Measurements from ENCODE around the gene RSPH1. TPM values are rescaled to one million over a fixed set of nuclear protein-coding genes. Genes with fewer than 3 reads are reported as not detected.

Gene RSPH1
- total and polyA plus RNA-seq, 8 donors = 0.37 to 8.9 (median 1.8) TPM; not detected in 1

GRCh38 chr21:42500225-42500624, 4.2 kb upstream of the RSPH1 start:
- WGBS, 5 donors = 75 to 83% (median 80%) methylated on average over 4 of the region's 4 CpGs
- no peak for TF ChIP-seq CTCF (IDR thresholded peaks at IDR 0.05)
- no peak for TF ChIP-seq EP300 (IDR thresholded peaks at IDR 0.05)
- TF ChIP-seq POLR2AphosphoS5 (IDR thresholded peaks at IDR 0.05) = no peak
- no peak for TF ChIP-seq POLR2A (IDR thresholded peaks at IDR 0.05)
- DNase-seq = no peak
- intact Hi-C loops (cut with DNase I; ENCODE audit: low total_unique reads) = no loop called here
- H3K9me3 ChIP-seq = no peaks in the 10 kb centered on the region
- no peaks in the 10 kb centered on the region for H3K27me3 ChIP-seq
- no peaks in the 10 kb centered on the region for H3K36me3 ChIP-seq
- H3K4me3 ChIP-seq = no peak overlapping the region
- peaks cover 11 to 25% (median 18%) of the 10 kb centered on the region in 4 donors for H3K4me1 ChIP-seq
- peak overlapping the region in 1 of 5 donors; percentile 43 for H3K27ac ChIP-seq

DNA sequence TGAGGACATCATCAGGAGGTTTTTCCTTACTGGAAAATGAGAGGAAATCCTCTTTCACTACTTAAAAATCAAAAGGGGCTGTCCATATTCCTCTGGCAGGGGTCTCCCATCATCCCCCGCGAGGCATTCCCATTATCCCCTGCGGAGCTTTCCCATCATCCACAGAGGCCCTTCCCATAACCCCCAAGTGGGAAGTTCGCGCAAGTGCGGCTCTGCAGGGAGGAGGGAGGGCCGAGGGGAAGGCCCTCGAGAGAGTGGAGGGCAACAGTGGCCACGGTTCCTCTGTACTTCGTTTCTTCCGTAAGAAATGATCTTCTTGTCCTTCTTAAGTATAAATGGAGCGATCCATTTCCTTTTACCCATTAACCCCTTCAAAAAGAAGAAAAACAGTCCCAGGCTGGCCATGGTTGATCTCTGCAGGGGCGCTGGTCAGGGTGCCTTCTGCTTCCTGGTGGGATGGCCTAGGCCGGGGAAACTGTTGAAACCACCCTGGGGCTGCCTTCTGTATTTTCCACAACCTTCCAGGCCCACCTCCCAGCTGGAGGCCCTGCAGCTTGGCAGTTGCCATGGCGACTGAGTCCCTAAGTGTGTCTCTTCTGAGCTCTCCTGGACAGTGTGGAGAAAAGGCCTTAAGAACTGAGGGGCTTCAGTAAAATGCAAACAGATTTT, 3.6 kb upstream of the RSPH1 start:
- intact Hi-C loops (cut with DNase I; ENCODE audit: low total_unique reads) = no loop called here
- no peaks in the 10 kb centered on the region for H3K36me3 ChIP-seq
- no peak for TF ChIP-seq CTCF (IDR thresholded peaks at IDR 0.05)
- TF ChIP-seq EP300 (IDR thresholded peaks at IDR 0.05) = no peak
- TF ChIP-seq POLR2A (IDR thresholded peaks at IDR 0.05) = no peak
- TF ChIP-seq POLR2AphosphoS5 (IDR thresholded peaks at IDR 0.05) = no peak
- no peaks in the 10 kb centered on the region for H3K27me3 ChIP-seq
- peaks cover 11 to 30% (median 20%) of the 10 kb centered on the region in 4 donors for H3K4me1 ChIP-seq
- WGBS, 5 donors = 82 to 91% (median 88%) methylated on average over 15 of the region's 15 CpGs
- no peaks in the 10 kb centered on the region for H3K9me3 ChIP-seq
- DNase-seq = no peak
- no peak overlapping the region for H3K27ac ChIP-seq
- H3K4me3 ChIP-seq = no peak overlapping the region

- no peak overlapping the region for H3K27ac ChIP-seq
- intact Hi-C loops (cut with DNase I; ENCODE audit: low total_unique reads) = no loop called here
Measured at GRCh38 chr21:42498012-42498411, 2.0 kb upstream of the RSPH1 start.

DNA sequence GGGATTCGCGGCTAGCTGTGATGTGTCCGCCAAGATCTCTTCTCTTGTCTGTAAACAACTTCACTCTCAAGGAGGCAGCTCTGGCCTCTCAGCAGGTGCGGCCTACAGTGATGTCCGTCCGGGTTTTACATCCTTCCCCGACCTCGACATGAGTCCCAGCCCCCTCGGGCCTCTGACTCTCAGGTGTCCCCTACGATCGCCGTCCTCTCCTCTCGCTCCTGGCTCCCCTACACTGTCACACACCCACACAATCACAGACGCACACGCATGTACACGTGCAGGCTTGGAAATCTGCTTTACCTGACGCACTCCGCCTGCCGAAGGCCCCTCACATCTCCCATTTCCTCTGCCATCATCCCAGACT, 797 bp upstream of the RSPH1 start:
- DNase-seq = peak in 1 of 2 donors; percentile 76
- H3K36me3 ChIP-seq = no peaks in the 10 kb centered on the region
- TF ChIP-seq POLR2AphosphoS5 (IDR thresholded peaks at IDR 0.05) (no peak), CTCF (IDR thresholded peaks at IDR 0.05) (no peak), POLR2A (IDR thresholded peaks at IDR 0.05) (no peak), EP300 (IDR thresholded peaks at IDR 0.05) (no peak)
- no peaks in the 10 kb centered on the region for H3K27me3 ChIP-seq
- peak overlapping the region; percentile 62 to 68 (median 64) for H3K4me3 ChIP-seq
- H3K27ac ChIP-seq = peak overlapping the region; percentile 86 to 95 (median 88)
- 10 to 24% (median 20%) methylated on average over 19 of the region's 19 CpGs for WGBS, 5 donors
- intact Hi-C loops (cut with DNase I; ENCODE audit: low total_unique reads) = no loop called here
- H3K9me3 ChIP-seq = no peaks in the 10 kb centered on the region
- H3K4me1 ChIP-seq = peaks cover 11 to 31% (median 18%) of the 10 kb centered on the region in 4 donors

More at GRCh38 chr21:42498012-42498411, 2.0 kb upstream of the RSPH1 start:
- Histone ChIP-seq H3K36me3 (no peaks in the 10 kb centered on the region), H3K9me3 (no peaks in the 10 kb centered on the region), H3K4me3 (no peak overlapping the region), H3K27me3 (no peaks in the 10 kb centered on the region), H3K4me1 (peaks cover 11 to 31% (median 18%) of the 10 kb centered on the region in 4 donors)
- DNase-seq = no peak
- TF ChIP-seq CTCF (IDR thresholded peaks at IDR 0.05) (no peak), POLR2AphosphoS5 (IDR thresholded peaks at IDR 0.05) (no peak), EP300 (IDR thresholded peaks at IDR 0.05) (no peak), POLR2A (IDR thresholded peaks at IDR 0.05) (no peak)
- WGBS, 5 donors = 73 to 78% (median 74%) methylated on average over 5 of the region's 5 CpGs
